IPS-18a (cell line): ENCODE measurements around the gene SMIM33.
"Not testable (repeated sequence)": the region's sequence is repeated elsewhere in the genome, so short reads cannot be mapped to it uniquely, and the experiment has no call there.

Source experiments
- H3K27ac ChIP-seq: one replicate; pipeline ENCODE4 v1.5.1; 2013; ENCODE audit warnings: low read length
- H3K27me3 ChIP-seq: one replicate; pipeline ENCODE4 v1.6.1; 2013; ENCODE audit warnings: mild to moderate bottlenecking, low read length; ENCODE audit not compliant: control insufficient read depth, insufficient read depth
- H3K36me3 ChIP-seq: one replicate; pipeline ENCODE4 v1.6.1; 2013; ENCODE audit warnings: low read depth, low read length; ENCODE audit not compliant: control insufficient read depth
- H3K4me1 ChIP-seq: one replicate; pipeline ENCODE4 v1.6.1; 2013; ENCODE audit warnings: low read depth, low read length; ENCODE audit not compliant: control insufficient read depth
- H3K4me3 ChIP-seq: one replicate; pipeline ENCODE4 v1.5.1; 2013; ENCODE audit warnings: low read length
- H3K9ac ChIP-seq: one replicate; pipeline ENCODE4 v1.6.1; 2013; ENCODE audit warnings: mild to moderate bottlenecking, low read length, moderate library complexity
- H3K9me3 ChIP-seq: one replicate; pipeline ENCODE4 v1.6.1; 2013; ENCODE audit warnings: low read depth, low read length; ENCODE audit not compliant: control insufficient read depth

Gene SMIM33

GRCh38 chr5:139474890-139475791, 4.3 kb downstream of the SMIM33 start:
- H3K4me1 ChIP-seq = peaks cover 23% of the 10 kb centered on the region
- no peaks in the 10 kb centered on the region for H3K36me3 ChIP-seq
- H3K4me3 ChIP-seq = no peak overlapping the region
- no peaks in the 10 kb centered on the region for H3K9me3 ChIP-seq
- no peak overlapping the region for H3K9ac ChIP-seq
- H3K27me3 ChIP-seq = no peaks in the 10 kb centered on the region
- H3K27ac ChIP-seq = no peak overlapping the region

- peaks cover 23% of the 10 kb centered on the region for H3K4me1 ChIP-seq
- no peaks in the 10 kb centered on the region for H3K9me3 ChIP-seq
- H3K9ac ChIP-seq = no peak overlapping the region
- no peak overlapping the region for H3K27ac ChIP-seq
- H3K27me3 ChIP-seq = no peaks in the 10 kb centered on the region
- no peaks in the 10 kb centered on the region for H3K36me3 ChIP-seq
- no peak overlapping the region for H3K4me3 ChIP-seq
Measured at GRCh38 chr5:139475865-139476617, 5.2 kb downstream of the SMIM33 start.

GRCh38 chr5:139478657-139479423, 8.0 kb downstream of the SMIM33 start:
- H3K36me3 ChIP-seq, H3K4me3 ChIP-seq, H3K4me1 ChIP-seq, H3K27ac ChIP-seq, H3K9me3 ChIP-seq, H3K9ac ChIP-seq, H3K27me3 ChIP-seq: not testable (repeated sequence)

- H3K9ac ChIP-seq, H3K27ac ChIP-seq, H3K4me1 ChIP-seq, H3K9me3 ChIP-seq, H3K4me3 ChIP-seq, H3K27me3 ChIP-seq, H3K36me3 ChIP-seq: not testable (repeated sequence)
Measured at GRCh38 chr5:139479729-139480128, 8.9 kb downstream of the SMIM33 start.

GRCh38 chr5:139481122-139481533, 10.3 kb downstream of the SMIM33 start:
- Histone ChIP-seq H3K36me3 (no peaks in the 10 kb centered on the region), H3K9ac (no peak overlapping the region), H3K9me3 (no peaks in the 10 kb centered on the region), H3K27me3 (no peaks in the 10 kb centered on the region), H3K4me1 (no peaks in the 10 kb centered on the region), H3K27ac (no peak overlapping the region), H3K4me3 (no peak overlapping the region)

- Histone ChIP-seq H3K4me1 (peaks cover 3% of the 10 kb centered on the region), H3K27ac (no peak overlapping the region), H3K36me3 (no peaks in the 10 kb centered on the region), H3K9me3 (no peaks in the 10 kb centered on the region), H3K9ac (no peak overlapping the region), H3K27me3 (no peaks in the 10 kb centered on the region), H3K4me3 (no peak overlapping the region)
Measured at GRCh38 chr5:139481580-139482049, 10.8 kb downstream of the SMIM33 start.

- H3K4me1 ChIP-seq = peaks cover 4% of the 10 kb centered on the region
- H3K27ac ChIP-seq = no peak within 1 kb of the TSS
- no peaks in the 10 kb centered on the region for H3K36me3 ChIP-seq
- H3K9ac ChIP-seq = no peak within 1 kb of the TSS
- no peaks in the 10 kb centered on the region for H3K27me3 ChIP-seq
- no peak within 1 kb of the TSS for H3K4me3 ChIP-seq
- H3K9me3 ChIP-seq = no peaks in the 10 kb centered on the region
Measured at GRCh38 chr5:139482050-139482889, 11.5 kb downstream of the SMIM33 start, which contains the start of gene STING1. TSS of gene STING1 (minus strand) at chr5:139482758. CDS start at chr5:139481704, 1,054 bp downstream.

GRCh38 chr5:139482890-139483208, 12.0 kb downstream of the SMIM33 start:
- not testable (repeated sequence) for H3K9ac ChIP-seq, H3K27ac ChIP-seq, H3K4me1 ChIP-seq, H3K27me3 ChIP-seq, H3K4me3 ChIP-seq, H3K36me3 ChIP-seq, H3K9me3 ChIP-seq

GRCh38 chr5:139486201-139486600, 15.4 kb downstream of the SMIM33 start:
- Histone ChIP-seq H3K4me3 (no peak overlapping the region), H3K27ac (no peak overlapping the region), H3K9ac (no peak overlapping the region), H3K9me3 (no peaks in the 10 kb centered on the region), H3K4me1 (peaks cover 4% of the 10 kb centered on the region), H3K36me3 (no peaks in the 10 kb centered on the region), H3K27me3 (no peaks in the 10 kb centered on the region)

GRCh38 chr5:139488260-139488659, 17.5 kb downstream of the SMIM33 start:
- peaks cover 4% of the 10 kb centered on the region for H3K4me1 ChIP-seq

More at GRCh38 chr5:139488260-139488659, 17.5 kb downstream of the SMIM33 start:
- Histone ChIP-seq H3K36me3 (no peaks in the 10 kb centered on the region), H3K9me3 (no peaks in the 10 kb centered on the region), H3K27me3 (no peaks in the 10 kb centered on the region), H3K27ac (no peak overlapping the region), H3K4me3 (no peak overlapping the region), H3K9ac (no peak overlapping the region)
